Adrenal gland (tissue), 12 donors: ENCODE data around the gene KLK11. TPM values are rescaled to one million over a fixed set of nuclear protein-coding genes. Genes with fewer than 3 reads are reported as not detected.

Experiments used
- DNase-seq, 7 donors: peaks; one replicate each; pipeline ENCODE4 v3.0.0-alpha.2; 2019 to 2020
- H3K27ac ChIP-seq, 5 donors: fragments of 200-600 bp; sonication (generic) in 4 of 5; 1 replicate in 3 of 5; 2 replicates in 2 of 5; pipeline versions ENCODE4 v1.5.1 to v1.8.0; 2016 to 2020; ENCODE audit warnings: mild to moderate bottlenecking in 1 of 5
- H3K27me3 ChIP-seq: fragments of 200-600 bp; 2 replicates; pipeline ENCODE4 v1.8.0; 2021
- H3K36me3 ChIP-seq, 2 donors: fragments of 200-600 bp; replicated peaks in 1 of 2; 1 replicate in 1 of 2; 2 replicates in 1 of 2; pipeline versions ENCODE4 v1.5.1 to v1.8.0; 2018 to 2022
- H3K4me1 ChIP-seq, 2 donors: fragments of 200-600 bp; replicated peaks in 1 of 2; 1 replicate in 1 of 2; 2 replicates in 1 of 2; pipeline versions ENCODE4 v1.5.1 to v1.8.0; 2018 to 2021
- H3K4me3 ChIP-seq, 4 donors: fragments of 200-600 bp; sonication (generic) in 3 of 4; one replicate each; pipeline ENCODE4 v1.5.1; 2016 to 2018
- H3K9me3 ChIP-seq, 3 donors: fragments of 200-600 bp; sonication (generic) in 1 of 3; replicated peaks in 1 of 3; 1 replicate in 2 of 3; 2 replicates in 1 of 3; pipeline versions ENCODE4 v1.5.1 to v1.8.0; 2016 to 2021
- CTCF ChIP-seq, 6 experiments: fragments of 450-650 bp in 4 of 6; fragments of 200-600 bp in 2 of 6; sonication (generic) in 1 of 6; IDR thresholded peaks; 1 replicate in 5 of 6; 2 replicates in 1 of 6; pipeline versions ENCODE4 v1.5.1 to v1.8.0; 2016 to 2021; ENCODE audit warnings: antibody characterized with exemption in 6 of 6, mild to moderate bottlenecking in 2 of 6, moderate library complexity in 1 of 6
- POLR2A ChIP-seq, 2 donors: fragments of 450-650 bp; IDR thresholded peaks; one replicate each; pipeline ENCODE4 v1.6.1; 2017; ENCODE audit warnings: antibody characterized with exemption in 2 of 2, mild to moderate bottlenecking in 2 of 2, moderate library complexity in 1 of 2
- WGBS, 4 donors: extraction: QIAGEN DNeasy Blood & Tissue Kit in 2 of 4; methylation state at CpG; one replicate each; pipeline versions ENCODE4 v1.1.5 to v1.1.7; 2013 to 2017; 5-methylcytosine and 5-hydroxymethylcytosine counted together
- intact Hi-C, 2 donors: fragments of 100-400 bp; cut with DNase I; formaldehyde crosslinking; loops; one replicate each; pipeline versions ENCODE4 v1.14.1 to v1.15.0; 2022 to 2023
- polyA plus RNA-seq, 3 donors: library from polyadenylated mRNA; stranded (reverse); fragments of 200-250 nt in 2 of 3; fragments of 350-450 nt in 1 of 3; fragmentation: Illumina TruSeq in 1 of 3; extraction: RNeasy Lipid Tissue Mini Kit (QIAGEN cat#74804) in 1 of 3; gene quantifications; one replicate each; pipeline ENCODE4 v1.2.3, GENCODE V29; 2013 to 2014
- total RNA-seq, 9 donors: library from RNA; depleted of rRNA in 4 of 9; stranded (reverse); fragments of >200 nt in 4 of 9; fragments of 120-200 nt in 1 of 9; fragmentation: NEBNext Ultra II Directional in 1 of 9; extraction: Animal tissue kit (Norgen Biotek cat#: 25700) in 1 of 9; gene quantifications; one replicate each; pipeline versions ENCODE4 v1.1.0 to v1.2.4, GENCODE V29; 2013 to 2023
- donor health status: healthy with polysubstance abuse.
- donor health status: Bipolar disorder and iron deficiency.
- donor health status: DM: yes; HTN: yes; CAD: no.
- donor health status: DM: no; HTN: no; CAD: no.
- donor health status: DM: no; HTN: no; CAD: no.
- donor health status: DM: yes; HTN: yes; CAD: no.

The KLK11 gene
- total and polyA plus RNA-seq, 12 donors = 0.07 to 0.32 TPM; not detected in 10

GRCh38 chr19:51001515-51001914, 24.9 kb downstream of the KLK11 start, which contains the start of gene KLK8:
TSS of gene KLK8 (minus strand) at chr19:51001604. CDS start at chr19:51001167, 437 bp downstream.
- 25 to 34% (median 27%) methylated on average over 6 to 7 of the region's 7 CpGs for WGBS, 4 donors
- intact Hi-C loops = no loop called here
- H3K27ac ChIP-seq = no peak within 1 kb of the TSS
- DNase-seq = no peak
- H3K4me3 ChIP-seq = no peak within 1 kb of the TSS
- no peaks in the 10 kb centered on the region for H3K4me1 ChIP-seq
- no peak for TF ChIP-seq POLR2A (IDR thresholded peaks at IDR 0.05)
- H3K36me3 ChIP-seq = no peaks in the 10 kb centered on the region
- H3K27me3 ChIP-seq = peaks cover 24% of the 10 kb centered on the region
- H3K9me3 ChIP-seq = no peaks in the 10 kb centered on the region

GRCh38 chr19:51000981-51001380, 25.4 kb downstream of the KLK11 start:
- intact Hi-C loops = no loop called here
- 33 to 46% (median 40%) methylated on average over 8 to 16 of the region's 16 CpGs for WGBS, 4 donors
- H3K27ac ChIP-seq = no peak overlapping the region

GRCh38 chr19:51000426-51000825, 26.0 kb downstream of the KLK11 start:
- Histone ChIP-seq H3K36me3 (no peaks in the 10 kb centered on the region), H3K4me3 (no peak overlapping the region), H3K4me1 (no peaks in the 10 kb centered on the region), H3K27ac (no peak overlapping the region), H3K9me3 (no peaks in the 10 kb centered on the region), H3K27me3 (peaks cover 23% of the 10 kb centered on the region)
- no peak for DNase-seq
- no peak for TF ChIP-seq POLR2A (IDR thresholded peaks at IDR 0.05)
- no peak for TF ChIP-seq CTCF (IDR thresholded peaks at IDR 0.05)
- intact Hi-C loops = no loop called here
- 65 to 82% (median 76%) methylated on average over 4 to 10 of the region's 10 CpGs for WGBS, 4 donors

More at GRCh38 chr19:51000981-51001380, 25.4 kb downstream of the KLK11 start:
- no peaks in the 10 kb centered on the region for H3K4me1 ChIP-seq
- DNase-seq = no peak
- no peaks in the 10 kb centered on the region for H3K9me3 ChIP-seq
- H3K4me3 ChIP-seq = no peak overlapping the region
- TF ChIP-seq POLR2A (IDR thresholded peaks at IDR 0.05) (no peak), CTCF (IDR thresholded peaks at IDR 0.05) (no peak)
- H3K27me3 ChIP-seq = peaks cover 23% of the 10 kb centered on the region
- H3K36me3 ChIP-seq = no peaks in the 10 kb centered on the region

- H3K9me3 ChIP-seq = no peaks in the 10 kb centered on the region
- H3K4me1 ChIP-seq = no peaks in the 10 kb centered on the region
- no peaks in the 10 kb centered on the region for H3K36me3 ChIP-seq
- 55 to 82% (median 65%) methylated on average over 4 of the region's 4 CpGs for WGBS, 4 donors
- no peak overlapping the region for H3K4me3 ChIP-seq
- TF ChIP-seq CTCF (IDR thresholded peaks at IDR 0.05) = no peak
- H3K27ac ChIP-seq = no peak overlapping the region
- intact Hi-C loops = no loop called here
- no peak for DNase-seq
- peaks cover 22% of the 10 kb centered on the region for H3K27me3 ChIP-seq
Measured at GRCh38 chr19:50998686-50999085, 27.7 kb downstream of the KLK11 start.

- DNase-seq = no peak
- Histone ChIP-seq H3K4me3 (no peak overlapping the region), H3K9me3 (no peaks in the 10 kb centered on the region), H3K27ac (no peak overlapping the region), H3K36me3 (no peaks in the 10 kb centered on the region), H3K27me3 (peaks cover 18% of the 10 kb centered on the region), H3K4me1 (no peaks in the 10 kb centered on the region)
- 58 to 66% (median 59%) methylated on average over 5 of the region's 5 CpGs for WGBS, 4 donors
- intact Hi-C loops = no loop called here
- TF ChIP-seq CTCF (IDR thresholded peaks at IDR 0.05) (no peak), POLR2A (IDR thresholded peaks at IDR 0.05) (no peak)
Measured at GRCh38 chr19:50998061-50998460, 28.4 kb downstream of the KLK11 start.
